SIG-M5 treated with dmso at 0.1 percent for 504 hours (cell line): ENCODE data around the gene MTARC2.

Experiments
- DNase-seq: peaks from one replicate; lab custom pipeline; 2025; ENCODE audit not compliant: unreplicated experiment; lab: John Stamatoyannopoulos, UW

MTARC2 gene

GRCh38 chr1:220826729-220827128, 78.6 kb downstream of the MTARC2 start:
- no peak for DNase-seq

- no peak for DNase-seq
Measured at GRCh38 chr1:220827445-220828178, 79.5 kb downstream of the MTARC2 start.

- no peak for DNase-seq
Measured at GRCh38 chr1:220828179-220828490, 80.0 kb downstream of the MTARC2 start.

GRCh38 chr1:220828950-220829586, 80.9 kb downstream of the MTARC2 start:
- DNase-seq = no peak

DNA sequence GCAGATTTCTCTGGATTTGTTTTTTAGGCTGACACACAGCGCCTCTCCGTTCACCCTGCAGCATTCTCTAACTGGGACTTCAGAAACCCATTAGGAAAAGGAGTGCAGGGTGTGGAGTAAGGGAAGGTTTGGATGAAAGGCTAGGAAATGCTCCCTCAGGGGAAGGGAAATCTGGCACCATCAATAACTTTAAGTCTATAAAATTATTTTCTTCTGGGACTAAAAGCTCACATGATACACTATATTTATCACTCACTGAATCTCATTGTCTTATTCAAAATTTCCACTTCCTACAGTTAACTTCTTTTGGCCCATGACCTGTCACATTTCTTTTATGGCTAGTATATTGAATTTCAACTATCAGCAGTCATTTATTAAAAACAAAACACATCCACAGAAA, 85.3 kb downstream of the MTARC2 start:
- no peak for DNase-seq
